Ascending aorta (tissue), 2 donors: Measurements from ENCODE around the gene SUPT3H. TPM values are rescaled to one million over a fixed set of nuclear protein-coding genes. Genes with fewer than 3 reads are reported as not detected.

Source experiments
- DNase-seq, 2 donors: peaks; one replicate each; pipeline ENCODE4 v3.0.0-alpha.2; 2019; ENCODE audit warnings: low spot score in 2 of 2
- H3K27ac ChIP-seq, 2 donors: fragments of 200-600 bp; sonication (generic); one replicate each; pipeline ENCODE4 v1.5.1; 2016 to 2017; ENCODE audit warnings: mild to moderate bottlenecking in 1 of 2
- H3K27me3 ChIP-seq: fragments of 200-600 bp; sonication (generic); one replicate; pipeline ENCODE4 v1.5.1; 2017
- H3K36me3 ChIP-seq, 2 donors: fragments of 200-600 bp; sonication (generic); one replicate each; pipeline ENCODE4 v1.5.1; 2016
- H3K4me1 ChIP-seq, 2 donors: fragments of 200-600 bp; sonication (generic); one replicate each; pipeline ENCODE4 v1.5.1; 2016 to 2017; ENCODE audit warnings: mild to moderate bottlenecking in 1 of 2
- H3K4me3 ChIP-seq, 2 donors: fragments of 200-600 bp; sonication (generic); one replicate each; pipeline ENCODE4 v1.5.1; 2016 to 2017; ENCODE audit warnings: mild to moderate bottlenecking in 1 of 2
- H3K9me3 ChIP-seq, 2 donors: fragments of 200-600 bp; sonication (generic); one replicate each; pipeline ENCODE4 v1.5.1; 2016
- CTCF ChIP-seq, 3 experiments: fragments of 200-600 bp in 2 of 3; fragments of 450-650 bp in 1 of 3; sonication (generic) in 2 of 3; IDR thresholded peaks; one replicate each; pipeline ENCODE4 v1.5.1; 2016 to 2019; ENCODE audit warnings: antibody characterized with exemption in 3 of 3, mild to moderate bottlenecking in 1 of 3, moderate library complexity in 1 of 3
- intact Hi-C: fragments of 100-400 bp; cut with DNase I; formaldehyde crosslinking; loops from one replicate; pipeline ENCODE4 v1.15.1; 2023
- total RNA-seq: library from RNA; depleted of rRNA; stranded (reverse); fragments of >200 nt; gene quantifications from one replicate; pipeline ENCODE4 v1.1.0, GENCODE V29; 2016

SUPT3H gene
- total RNA-seq, 1 donor from 2014 or later: not detected

- H3K36me3 ChIP-seq: no peaks in the 10 kb centered on the region
- intact Hi-C loops: no loop called here
- DNase-seq: no peak
- H3K4me3 ChIP-seq: no peak overlapping the region
- H3K27me3 ChIP-seq: no peaks in the 10 kb centered on the region
- H3K9me3 ChIP-seq: peaks cover 8 to 22% of the 10 kb centered on the region in 2 donors
- TF ChIP-seq CTCF (IDR thresholded peaks at IDR 0.05): no peak
- no peak overlapping the region for H3K27ac ChIP-seq
- peaks cover 0 to 4% of the 10 kb centered on the region in 2 donors for H3K4me1 ChIP-seq
These were observed 245.0 kb downstream of the SUPT3H start for GRCh38 chr6:45132658-45133294.

- H3K27ac ChIP-seq: no peak overlapping the region
- H3K9me3 ChIP-seq: peaks cover 8 to 15% of the 10 kb centered on the region in 2 donors
- no peak for DNase-seq
- no peak for TF ChIP-seq CTCF (IDR thresholded peaks at IDR 0.05)
- intact Hi-C loops: no loop called here
- H3K4me3 ChIP-seq: no peak overlapping the region
- H3K36me3 ChIP-seq: no peaks in the 10 kb centered on the region
- H3K4me1 ChIP-seq: peaks cover 0 to 4% of the 10 kb centered on the region in 2 donors
- no peaks in the 10 kb centered on the region for H3K27me3 ChIP-seq
These were observed 245.7 kb downstream of the SUPT3H start for GRCh38 chr6:45132059-45132458.

GRCh38 chr6:45129051-45129450 lies 248.7 kb downstream of the SUPT3H start:
- no peaks in the 10 kb centered on the region for H3K9me3 ChIP-seq
- no peak overlapping the region for H3K27ac ChIP-seq
- TF ChIP-seq CTCF (IDR thresholded peaks at IDR 0.05): no peak

GRCh38 chr6:45127185-45127584 lies 250.5 kb downstream of the SUPT3H start:
- DNase-seq: no peak
- H3K27ac ChIP-seq: no peak overlapping the region
- H3K27me3 ChIP-seq: no peaks in the 10 kb centered on the region
- H3K4me3 ChIP-seq: no peak overlapping the region
- no peak for TF ChIP-seq CTCF (IDR thresholded peaks at IDR 0.05)
- H3K4me1 ChIP-seq: no peaks in the 10 kb centered on the region
- intact Hi-C loops: no loop called here
- no peaks in the 10 kb centered on the region for H3K36me3 ChIP-seq
- no peaks in the 10 kb centered on the region for H3K9me3 ChIP-seq

More at GRCh38 chr6:45129051-45129450, 248.7 kb downstream of the SUPT3H start:
- H3K36me3 ChIP-seq: no peaks in the 10 kb centered on the region
- no peak for DNase-seq
- no peaks in the 10 kb centered on the region for H3K27me3 ChIP-seq
- intact Hi-C loops: no loop called here
- peaks cover 0 to 4% of the 10 kb centered on the region in 2 donors for H3K4me1 ChIP-seq
- no peak overlapping the region for H3K4me3 ChIP-seq

- Histone ChIP-seq H3K36me3 (no peaks in the 10 kb centered on the region), H3K4me1 (no peaks in the 10 kb centered on the region), H3K9me3 (no peaks in the 10 kb centered on the region), H3K4me3 (no peak overlapping the region), H3K27ac (no peak overlapping the region), H3K27me3 (no peaks in the 10 kb centered on the region)
- no peak for DNase-seq
- no peak for TF ChIP-seq CTCF (IDR thresholded peaks at IDR 0.05)
- intact Hi-C loops: no loop called here
These were observed 251.7 kb downstream of the SUPT3H start for GRCh38 chr6:45126033-45126432.

- H3K36me3 ChIP-seq: no peaks in the 10 kb centered on the region
- intact Hi-C loops: no loop called here
- no peak for DNase-seq
- no peak for TF ChIP-seq CTCF (IDR thresholded peaks at IDR 0.05)
- H3K27me3 ChIP-seq: no peaks in the 10 kb centered on the region
- no peaks in the 10 kb centered on the region for H3K9me3 ChIP-seq
- no peak overlapping the region for H3K4me3 ChIP-seq
- no peaks in the 10 kb centered on the region for H3K4me1 ChIP-seq
- H3K27ac ChIP-seq: no peak overlapping the region
These were observed 254.7 kb downstream of the SUPT3H start for GRCh38 chr6:45123023-45123422.
